ENCODE data around the gene ZNF385C.

The ZNF385C gene

DNA sequence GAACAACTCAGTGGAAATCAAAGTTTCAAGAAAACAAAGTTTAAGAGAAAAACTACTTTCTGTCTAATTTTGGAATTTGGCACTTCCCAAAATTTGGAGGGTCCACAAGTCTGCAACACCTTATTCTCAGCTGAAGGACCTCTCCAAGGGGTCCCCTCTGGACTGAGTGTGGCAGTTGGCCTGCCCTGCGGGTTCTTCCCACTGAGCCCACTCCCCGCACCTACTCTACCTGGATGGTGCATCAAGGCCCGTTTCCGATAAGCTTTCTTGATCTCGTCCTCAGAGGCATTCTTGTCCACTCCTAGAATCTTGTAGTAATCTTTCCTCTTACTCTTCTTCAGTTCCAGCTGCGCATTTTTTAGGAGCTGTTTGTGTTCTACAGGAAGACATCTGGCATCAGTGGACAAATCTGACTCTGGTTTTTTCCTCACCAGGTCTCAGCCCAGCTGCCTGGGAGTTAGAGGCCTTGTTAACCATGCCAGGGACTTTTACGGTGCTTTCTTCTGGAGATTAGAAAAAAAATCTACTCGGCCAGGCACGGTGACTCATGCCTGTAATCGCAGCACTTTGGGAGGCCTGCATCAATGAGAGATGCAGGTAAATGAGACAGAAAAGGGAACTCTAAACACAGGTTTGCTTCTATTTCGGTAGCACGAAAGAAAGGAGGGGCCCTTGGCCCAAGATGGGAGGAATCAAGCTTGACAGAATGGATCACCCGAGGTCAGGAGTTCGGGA, 116.1 kb downstream of the ZNF385C start:
- DNase-seq: peak; percentile 18

DNA sequence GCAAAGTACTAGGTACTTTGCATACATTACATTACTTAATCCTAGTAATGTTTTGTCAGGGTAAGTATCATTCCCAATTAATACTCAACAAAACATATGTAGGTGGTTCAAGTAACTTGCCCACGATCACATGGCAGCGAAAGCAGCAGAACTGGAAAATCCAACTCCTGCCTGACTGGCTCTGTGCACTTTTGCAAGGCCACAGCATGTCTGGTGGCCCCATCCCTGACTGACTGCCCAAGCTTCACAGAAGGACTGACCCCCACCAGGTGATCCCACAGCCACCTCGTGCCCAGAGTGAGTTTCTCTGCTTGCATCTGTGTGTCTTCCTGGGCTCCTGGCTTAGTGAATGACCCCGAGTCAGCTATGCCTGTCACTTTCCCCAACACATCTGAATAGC, 120.3 kb downstream of the ZNF385C start:
- no peak for DNase-seq

DNA sequence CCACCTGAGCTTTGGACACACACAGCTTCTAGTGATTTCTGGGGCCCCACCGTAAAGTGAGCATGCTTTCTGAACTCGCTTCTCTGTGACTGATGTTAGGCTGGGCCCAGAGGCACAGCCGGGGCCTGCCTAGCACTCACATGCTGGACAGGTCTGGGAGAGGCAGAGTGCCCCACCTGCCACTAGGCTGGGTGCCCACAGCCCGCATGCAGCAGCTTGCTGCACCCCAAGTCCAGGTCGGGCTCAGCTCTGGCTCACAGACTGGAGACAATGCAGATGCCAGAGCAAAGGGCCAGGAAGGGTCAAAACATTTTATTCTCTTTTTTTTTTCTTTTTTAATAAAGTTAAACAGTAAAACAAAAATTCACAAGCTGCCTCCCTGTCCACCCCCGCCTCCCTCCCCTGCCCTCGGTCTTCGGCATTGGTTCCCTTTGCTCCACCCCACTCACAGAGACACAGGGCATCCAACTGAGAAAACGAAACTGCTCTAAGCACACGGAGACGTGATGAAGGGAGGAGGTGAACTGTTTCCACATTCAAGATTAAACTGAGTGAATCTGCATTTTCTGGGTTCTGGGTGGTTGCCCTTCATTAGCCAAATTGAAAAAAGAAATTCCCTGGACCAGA, 122.0 kb downstream of the ZNF385C start:
- DNase-seq: peak; percentile 28
